ENCODE data around the gene KPNA1. TPM values are rescaled to one million over a fixed set of nuclear protein-coding genes. Genes with fewer than 3 reads are reported as not detected.
"Not testable (repeated sequence)": the region's sequence is repeated elsewhere in the genome, so short reads cannot be mapped to it uniquely, and the experiment has no call there.

Gene KPNA1
- total RNA-seq, 2 experiments from 2014 or later, result 52.9 to 54.3 TPM

- POLR2A ChIA-PET, result interaction anchor here (2.0 kb wide), 1 partner anchor 19 kb away, joined by 15 read pairs; the partner anchor contains the start of gene KPNA1
- CTCF ChIA-PET, result interaction anchor here (1.1 kb wide), 1 partner anchor 146 kb away, joined by 5 read pairs; no protein-coding TSS in a partner anchor
Observed at GRCh38 chr3:122533480-122533879, 18.7 kb upstream of the KPNA1 start.

GRCh38 chr3:122530164-122530563 is 15.4 kb upstream of the KPNA1 start:
- ChIA-PET POLR2A (no interaction called here), CTCF (no interaction called here)

- CTCF ChIA-PET, result no interaction called here
Observed at GRCh38 chr3:122523317-122523716, 8.6 kb upstream of the KPNA1 start.

GRCh38 chr3:122520861-122521260 is 6.1 kb upstream of the KPNA1 start:
- CTCF ChIA-PET, result no interaction called here
- POLR2A ChIA-PET, result no interaction called here

More at GRCh38 chr3:122523317-122523716, 8.6 kb upstream of the KPNA1 start:
- POLR2A ChIA-PET, result no interaction called here

- ChIA-PET CTCF (no interaction called here), POLR2A (no interaction called here)
Observed at GRCh38 chr3:122519693-122520092, 5.0 kb upstream of the KPNA1 start.

DNA sequence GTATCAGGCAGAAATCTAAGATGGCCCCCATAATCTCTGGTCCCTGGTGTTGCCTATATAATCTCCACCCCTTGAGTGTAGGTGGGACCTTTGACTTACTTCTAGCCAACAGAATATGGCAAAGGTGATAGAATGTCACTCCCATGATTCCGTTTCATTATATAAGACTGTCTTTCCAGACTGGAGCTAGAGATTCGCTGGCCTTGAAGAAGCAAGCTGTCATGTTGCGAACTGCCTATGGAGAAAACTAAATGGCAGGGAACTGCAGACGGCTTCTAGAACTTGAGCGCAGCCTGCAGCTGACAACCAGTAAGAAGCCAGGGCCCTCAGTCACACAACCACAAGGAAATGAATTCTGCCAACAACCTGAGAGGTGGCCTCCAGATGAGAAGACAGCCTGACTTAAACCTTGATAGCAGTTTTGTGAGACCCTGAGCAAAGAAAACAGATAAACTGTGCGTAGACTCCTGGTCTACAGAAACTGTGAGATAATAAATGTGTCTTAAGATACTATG is 2.2 kb upstream of the KPNA1 start:
- ChIA-PET POLR2A (no interaction called here), CTCF (interaction anchor here (0.7 kb wide), 1 partner anchor 474 kb away, joined by 4 read pairs; no protein-coding TSS in a partner anchor)

GRCh38 chr3:122515870-122516269 is 1.1 kb upstream of the KPNA1 start:
- CTCF ChIA-PET, result no interaction called here
- POLR2A ChIA-PET, result no interaction called here

DNA sequence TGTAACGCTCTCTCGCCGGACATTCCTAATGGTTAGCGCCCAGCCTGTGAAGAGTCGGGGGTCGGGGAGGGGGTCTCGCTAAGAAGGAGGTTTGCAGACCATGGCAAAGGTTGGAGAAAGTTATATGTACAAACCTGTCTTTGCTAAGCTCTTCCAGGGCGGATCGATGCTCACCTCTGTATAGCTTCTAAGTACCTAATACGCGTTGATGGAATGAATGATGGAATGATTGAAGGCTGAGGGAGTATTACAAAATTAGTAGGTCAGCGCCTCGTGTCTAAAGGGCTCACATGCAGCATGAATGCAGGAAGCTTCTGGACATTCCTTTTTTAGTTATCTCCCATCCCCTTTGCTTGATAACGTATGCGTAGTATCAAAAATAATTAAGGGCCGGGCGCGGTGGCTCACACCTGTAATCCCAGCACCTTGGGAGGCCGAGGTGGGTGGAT is 305 bp upstream of the KPNA1 start:
- ChIA-PET POLR2A (interaction anchor here (0.6 to 1.2 kb wide), 9 partner anchors 11 to 131 kb away, joined by 3 to 15 read pairs (median 4); partner anchors contain the start of genes FAM162A and WDR5B), CTCF (interaction anchor here (0.7 to 1.0 kb wide), 2 partner anchors 13 to 20 kb away, joined by 3 read pairs; no protein-coding TSS in a partner anchor)

- ChIA-PET POLR2A (no interaction called here), CTCF (interaction anchor here (0.8 kb wide), 1 partner anchor 166 kb away, joined by 3 read pairs; no protein-coding TSS in a partner anchor)
Observed at GRCh38 chr3:122513386-122514122, 1.2 kb downstream of the KPNA1 start.

DNA sequence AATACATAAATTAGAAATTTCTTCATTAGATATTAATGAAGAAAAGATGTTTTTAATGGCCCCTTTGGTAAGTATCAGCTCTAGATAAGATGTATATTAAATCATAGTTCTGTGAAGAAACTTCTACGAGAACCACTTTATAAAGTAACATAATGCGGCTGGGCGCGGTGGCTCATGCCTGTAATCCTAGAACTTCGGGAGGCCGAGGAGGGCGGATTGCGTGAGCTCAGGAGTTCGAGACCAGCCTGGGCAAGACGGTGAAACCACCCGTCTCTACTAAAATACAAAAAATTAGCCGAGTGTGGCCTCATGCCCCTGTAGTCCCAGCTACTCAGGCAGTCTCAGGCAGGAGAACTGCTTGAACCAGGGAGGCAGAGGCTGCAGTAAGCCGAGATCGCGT is 2.5 kb downstream of the KPNA1 start:
- CTCF ChIA-PET, result no interaction called here
- POLR2A ChIA-PET, result no interaction called here

GRCh38 chr3:122510878-122511535 is 3.7 kb downstream of the KPNA1 start:
- ChIA-PET CTCF (no interaction called here), POLR2A (no interaction called here)

DNA sequence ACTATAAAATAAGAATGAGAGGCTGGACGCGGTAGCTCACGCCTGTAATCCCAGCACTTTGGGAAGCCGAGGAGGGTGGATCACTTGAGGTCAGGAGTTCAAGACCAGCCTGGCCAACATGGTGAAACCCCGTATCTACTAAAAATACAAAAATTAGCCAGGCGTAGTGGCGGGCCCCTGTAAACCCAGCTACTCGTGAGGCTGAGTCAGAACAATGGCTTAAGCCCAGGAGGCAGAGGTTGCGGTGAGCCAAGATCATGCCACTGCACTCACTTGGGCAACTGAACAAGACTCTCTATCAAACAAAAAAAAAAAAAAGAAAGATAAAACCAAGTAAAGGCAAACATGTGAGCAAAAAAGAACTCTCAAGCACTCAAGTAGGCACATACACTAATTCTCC is 5.8 kb downstream of the KPNA1 start:
- POLR2A ChIA-PET, result interaction anchor here (0.6 kb wide), 1 partner anchor 9 kb away, joined by 3 read pairs; no protein-coding TSS in a partner anchor
- CTCF ChIA-PET, result interaction anchor here (0.9 kb wide), 3 partner anchors 15 to 170 kb away, joined by 3 to 4 read pairs (median 3); no protein-coding TSS in a partner anchor

DNA sequence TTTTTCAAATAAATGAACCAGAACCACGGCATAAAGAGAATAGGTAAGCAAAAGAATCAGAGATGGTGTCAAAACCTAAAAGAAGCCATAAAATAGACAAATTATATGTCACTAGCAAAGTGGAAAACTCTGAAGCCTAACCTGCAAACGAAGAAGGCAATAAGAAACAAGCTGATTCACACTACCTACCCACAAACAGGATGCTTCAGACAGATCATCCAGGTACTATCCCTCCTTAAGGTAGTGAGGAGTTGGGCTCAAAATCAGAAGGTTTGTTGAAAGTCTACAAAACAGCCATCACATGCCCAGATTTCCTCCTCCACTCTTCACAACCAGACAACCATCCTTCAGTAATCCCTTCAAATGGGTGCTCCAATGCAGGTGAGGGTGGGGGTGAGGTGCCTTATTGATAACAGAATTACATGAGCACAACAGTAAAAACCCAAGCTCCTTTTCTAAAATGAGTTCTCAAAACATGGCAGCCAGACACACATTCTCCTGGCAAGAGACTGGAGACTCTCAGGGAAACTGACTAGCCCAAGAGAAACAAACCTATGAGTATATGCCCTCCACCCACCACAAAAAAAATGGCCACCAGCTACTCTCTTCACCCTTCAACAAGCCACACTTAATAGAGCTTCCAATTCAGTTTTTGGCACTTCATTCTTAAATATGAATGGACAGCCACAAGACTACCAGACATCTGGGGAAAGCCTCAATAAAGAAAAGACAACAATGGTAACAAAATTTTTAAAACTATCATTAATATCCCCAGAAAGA is 6.4 kb downstream of the KPNA1 start:
- CTCF ChIA-PET, result interaction anchor here (0.6 to 0.9 kb wide), 5 partner anchors 15 to 311 kb away, joined by 3 to 4 read pairs (median 3); no protein-coding TSS in a partner anchor
- POLR2A ChIA-PET, result interaction anchor here (0.6 kb wide), 1 partner anchor 10 kb away, joined by 3 read pairs; no protein-coding TSS in a partner anchor

DNA sequence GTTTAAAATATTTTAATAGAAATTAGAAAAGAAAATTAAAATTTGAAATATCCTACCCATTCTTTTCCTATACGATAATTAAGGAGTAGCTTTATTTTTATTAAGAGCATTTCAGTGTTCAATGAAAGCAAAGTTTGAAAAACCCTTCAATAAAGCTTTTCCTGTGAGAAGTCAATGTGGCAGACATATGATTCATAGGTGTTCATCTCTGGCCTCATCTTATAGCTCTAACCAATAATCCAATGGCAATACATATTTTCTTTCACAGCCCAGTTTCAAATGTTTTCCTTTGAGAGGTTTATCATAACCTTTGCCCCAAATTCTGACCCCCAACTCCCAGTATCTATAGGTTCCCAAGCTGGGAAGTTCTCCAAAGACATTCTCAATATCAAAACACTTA is 8.3 kb downstream of the KPNA1 start:
- POLR2A ChIA-PET, result no interaction called here
- CTCF ChIA-PET, result no interaction called here

GRCh38 chr3:122505676-122506075 is 9.1 kb downstream of the KPNA1 start:
- POLR2A ChIA-PET, result no interaction called here

DNA sequence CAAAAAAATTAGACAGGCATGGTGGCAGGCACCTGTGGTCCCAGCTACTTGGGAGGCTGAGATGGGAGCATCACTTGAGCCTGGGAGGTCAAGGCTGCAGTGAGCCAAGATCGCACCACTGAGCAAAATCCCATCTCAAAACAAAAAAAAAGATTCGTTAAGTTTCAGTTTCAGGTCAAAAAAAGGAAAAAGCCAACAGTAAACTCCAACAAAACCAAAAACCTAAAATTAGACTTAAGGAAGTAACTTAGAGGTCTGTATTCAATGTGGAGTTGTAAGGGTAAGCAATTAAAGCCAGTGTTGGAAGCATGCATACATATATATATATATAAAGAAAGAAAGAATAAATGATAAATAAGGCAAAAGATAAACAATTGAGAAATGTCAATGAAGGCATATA is 11.8 kb downstream of the KPNA1 start:
- CTCF ChIA-PET, result no interaction called here
- POLR2A ChIA-PET, result no interaction called here

More at GRCh38 chr3:122505676-122506075, 9.1 kb downstream of the KPNA1 start:
- CTCF ChIA-PET, result no interaction called here

GRCh38 chr3:122502139-122502538 is 12.6 kb downstream of the KPNA1 start:
- ChIA-PET POLR2A (no interaction called here), CTCF (interaction anchor here (1.4 kb wide), 1 partner anchor 13 kb away, joined by 3 read pairs; the partner anchor contains the start of gene KPNA1)

DNA sequence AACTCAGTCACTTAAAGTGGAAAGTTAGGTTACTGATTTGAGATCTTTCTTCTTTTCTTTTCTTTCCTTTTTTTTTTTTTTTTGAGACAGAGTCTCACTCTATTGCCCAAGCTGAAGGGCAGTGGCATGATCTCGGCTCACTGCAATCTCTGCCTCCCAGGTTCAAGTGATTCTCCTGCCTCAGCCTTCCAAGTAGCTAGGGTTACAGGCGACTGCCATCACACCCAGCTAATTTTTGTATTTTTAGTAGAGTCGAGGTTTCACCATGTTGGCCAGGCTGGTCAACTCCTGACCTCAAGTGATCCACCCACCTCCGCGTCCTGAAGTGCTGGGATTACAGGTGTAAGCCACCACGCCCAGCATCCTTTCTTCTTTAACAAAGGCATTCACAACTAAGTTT is 13.8 kb downstream of the KPNA1 start:
- CTCF ChIA-PET, POLR2A ChIA-PET: not testable (repeated sequence)

- ChIA-PET POLR2A (no interaction called here), CTCF (no interaction called here)
Observed at GRCh38 chr3:122498152-122498551, 16.6 kb downstream of the KPNA1 start.

DNA sequence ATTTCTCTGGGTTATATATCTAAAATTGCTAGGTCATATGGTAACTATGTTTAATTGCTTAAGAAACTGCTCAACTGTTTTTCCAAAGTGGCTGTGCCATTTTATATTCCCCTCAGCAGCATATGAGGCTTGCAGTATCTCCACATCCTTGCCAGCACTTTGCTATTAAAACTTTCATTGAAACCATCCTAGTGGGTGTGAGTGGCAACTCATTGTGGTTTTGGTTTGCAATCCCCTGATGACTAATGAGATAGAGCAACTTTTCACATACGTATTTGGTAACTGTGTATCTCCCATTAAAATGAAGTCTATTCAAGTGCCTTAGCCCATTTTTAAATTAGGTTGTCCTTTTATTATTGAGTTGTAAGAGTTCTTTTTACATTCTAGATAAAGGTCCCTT is 17.3 kb downstream of the KPNA1 start:
- CTCF ChIA-PET, result no interaction called here
- POLR2A ChIA-PET, result no interaction called here
